Aorta (tissue), 5 donors: Measurements from ENCODE around the gene SAMD14. TPM values are rescaled to one million over a fixed set of nuclear protein-coding genes. Genes with fewer than 3 reads are reported as not detected.

Source experiments
- ATAC-seq: fragments of 200-7000 bp; cut with Tn5 transposase; one replicate; pipeline ENCODE4 v1.9.1; 2022; ENCODE audit warnings: moderate library complexity; ENCODE audit not compliant: low FRiP score
- DNase-seq, 2 donors: peaks; one replicate each; pipeline ENCODE4 v3.0.0-alpha.2; 2020
- H3K27ac ChIP-seq, 2 donors: one replicate each; pipeline ENCODE4 v1.5.1; 2013; ENCODE audit warnings: low read length in 2 of 2, mild to moderate bottlenecking in 2 of 2, moderate library complexity in 2 of 2, control low read depth in 1 of 2, inconsistent platforms in 1 of 2, low read depth in 1 of 2
- H3K27me3 ChIP-seq, 2 donors: one replicate each; pipeline ENCODE4 v1.6.1; 2013; ENCODE audit warnings: control low read depth in 1 of 2, low read length in 1 of 2, mild to moderate bottlenecking in 1 of 2, moderate library complexity in 1 of 2; ENCODE audit not compliant: insufficient read depth in 2 of 2, control insufficient read depth in 1 of 2
- H3K36me3 ChIP-seq, 2 donors: one replicate each; pipeline ENCODE4 v1.6.1; 2013; ENCODE audit warnings: control low read depth in 1 of 2, low read length in 1 of 2, mild to moderate bottlenecking in 1 of 2; ENCODE audit not compliant: insufficient read depth in 2 of 2, control insufficient read depth in 1 of 2
- H3K4me1 ChIP-seq, 2 donors: one replicate each; pipeline ENCODE4 v1.6.1; 2013; ENCODE audit warnings: low read length in 2 of 2, control low read depth in 1 of 2, mild to moderate bottlenecking in 1 of 2, moderate library complexity in 1 of 2; ENCODE audit not compliant: insufficient read depth in 2 of 2, control insufficient read depth in 1 of 2
- H3K4me3 ChIP-seq, 2 donors: one replicate each; pipeline ENCODE4 v1.5.1; 2013; ENCODE audit warnings: low read length in 2 of 2, control low read depth in 1 of 2, mild to moderate bottlenecking in 1 of 2
- H3K9me3 ChIP-seq: one replicate; pipeline ENCODE4 v1.6.1; 2013; ENCODE audit warnings: mild to moderate bottlenecking, low read length; ENCODE audit not compliant: control insufficient read depth
- WGBS, 2 donors: extraction: QIAGEN DNeasy Blood & Tissue Kit; methylation state at CpG; one replicate each; pipeline ENCODE4 v1.1.7; 2013; 5-methylcytosine and 5-hydroxymethylcytosine counted together
- intact Hi-C, 2 donors: fragments of 100-400 bp; cut with DNase I; formaldehyde crosslinking; loops; one replicate each; pipeline versions ENCODE4 v1.14.2 to v1.15.0; 2022
- polyA plus RNA-seq, 2 donors: library from polyadenylated mRNA; stranded (reverse); fragments of 200-250 nt; gene quantifications; one replicate each; pipeline ENCODE4 v1.2.3, GENCODE V29; 2013
- total RNA-seq, 2 donors: library from RNA; stranded (reverse); fragmentation: NEBNext Ultra II Directional; extraction: Animal tissue kit (Norgen Biotek cat#: 25700); gene quantifications; one replicate each; pipeline ENCODE4 v1.2.1, GENCODE V29; 2021
- donor health status: healthy with polysubstance abuse.
- donor health status: Bipolar disorder and iron deficiency.
- donor health status: DM: no; HTN: no; CAD: no.
- donor health status: DM: no; HTN: no; CAD: no.
- donor health status: DM: yes; HTN: yes; CAD: no.

SAMD14 gene
- total and polyA plus RNA-seq, 4 donors = 2.5 to 12.6 (median 6.6) TPM

DNA sequence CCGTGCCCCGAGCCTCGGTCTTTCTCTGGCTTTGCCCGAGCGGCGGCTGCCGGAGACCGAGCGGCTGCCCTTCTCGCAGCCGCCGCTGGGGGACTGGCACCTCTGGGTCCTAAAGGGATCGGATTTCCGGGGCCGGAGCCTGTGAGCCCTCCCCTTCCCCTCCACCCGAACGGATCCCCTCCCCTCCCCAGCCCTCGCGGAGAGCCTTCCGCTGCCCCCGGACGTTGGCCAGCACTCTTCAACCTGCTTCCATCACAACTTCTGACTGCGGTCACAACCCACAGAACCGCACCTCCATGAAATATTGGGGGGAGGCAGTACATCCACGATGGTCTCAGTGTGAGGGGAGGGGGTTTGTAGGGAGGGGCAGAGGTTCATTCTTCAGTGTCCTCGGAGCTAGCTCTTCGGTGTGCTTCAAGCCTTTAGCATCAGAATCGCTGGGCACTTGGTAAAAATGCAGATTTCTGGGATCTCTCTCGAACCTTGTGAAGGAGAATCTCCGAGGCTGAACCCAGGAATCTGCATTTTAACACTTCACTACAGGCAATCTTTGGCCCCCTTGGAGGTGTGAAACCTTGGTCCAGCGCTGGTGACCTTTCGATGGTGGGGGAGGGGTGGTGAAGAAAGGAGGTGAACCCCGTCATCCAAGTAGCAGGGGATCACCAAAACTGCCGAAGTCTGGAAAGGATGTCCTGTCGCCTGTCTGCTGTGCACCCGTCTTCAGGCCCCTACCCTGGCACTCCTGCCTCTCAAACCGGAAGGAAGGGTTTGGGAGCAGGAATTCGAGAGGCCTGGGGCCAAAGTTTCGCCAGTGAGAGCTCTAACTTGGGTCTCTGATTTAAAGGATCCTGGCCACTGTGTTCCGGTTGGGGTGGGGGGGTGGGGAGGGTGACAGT, 21.3 kb upstream of the SAMD14 start:
- Histone ChIP-seq H3K36me3 (no peaks in the 10 kb centered on the region), H3K27me3 (no peaks in the 10 kb centered on the region), H3K4me1 (peaks cover 3 to 6% of the 10 kb centered on the region in 2 donors), H3K9me3 (no peaks in the 10 kb centered on the region), H3K27ac (peak overlapping the region; percentile 44 to 60), H3K4me3 (peak overlapping the region; percentile 75 to 80)
- DNase-seq = peak; percentile 96 to 97
- ATAC-seq = peak; percentile 84
- intact Hi-C loops = no loop called here
- 0 to 1% methylated on average over 30 to 40 of the region's 40 CpGs for whole genome bisulfite sequencing, 2 donors

DNA sequence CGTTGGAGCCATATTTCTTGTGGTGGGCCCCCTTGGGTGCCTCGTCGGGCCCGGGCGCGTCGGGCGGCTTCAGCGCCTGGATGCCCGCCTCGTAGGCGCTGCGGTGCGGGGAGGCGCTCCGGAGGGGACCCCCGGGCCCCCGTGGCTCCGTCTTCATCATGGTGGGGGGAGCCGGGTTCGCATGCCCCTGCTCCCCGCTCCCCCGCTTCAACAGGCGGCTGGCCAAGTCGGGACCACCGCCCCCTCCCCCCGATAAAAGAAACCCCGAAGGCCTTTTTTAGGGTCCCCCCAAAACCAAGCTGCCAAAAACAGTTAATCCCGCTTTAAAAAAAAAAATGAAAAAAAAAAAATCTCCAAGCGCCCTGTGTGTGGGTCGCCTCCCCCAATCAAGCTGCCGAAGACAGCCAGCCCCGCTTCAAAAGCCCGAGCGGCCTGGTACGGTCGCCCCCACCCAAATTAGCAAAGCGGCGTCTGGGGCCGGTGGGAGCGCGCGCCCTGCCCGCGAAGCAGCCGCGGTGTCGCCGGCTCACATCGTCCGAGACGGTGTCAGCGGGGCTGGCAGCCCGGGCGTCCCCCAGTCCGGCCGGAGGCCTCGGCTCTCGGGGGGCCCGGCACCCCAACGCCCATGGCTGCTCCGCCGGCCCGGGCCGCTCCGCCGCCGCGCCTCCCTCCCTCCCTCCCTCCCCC, 20.5 kb upstream of the SAMD14 start, which contains the start of gene PPP1R9B:
Gene PPP1R9B, minus strand, starts transcription at position 324 of the 687 bp plus-strand sequence. Its CDS starts 164 bp downstream, at position 160.
- WGBS, 2 donors = 0% methylated on average over 55 to 69 of the region's 69 CpGs
- DNase-seq = no peak

DNA sequence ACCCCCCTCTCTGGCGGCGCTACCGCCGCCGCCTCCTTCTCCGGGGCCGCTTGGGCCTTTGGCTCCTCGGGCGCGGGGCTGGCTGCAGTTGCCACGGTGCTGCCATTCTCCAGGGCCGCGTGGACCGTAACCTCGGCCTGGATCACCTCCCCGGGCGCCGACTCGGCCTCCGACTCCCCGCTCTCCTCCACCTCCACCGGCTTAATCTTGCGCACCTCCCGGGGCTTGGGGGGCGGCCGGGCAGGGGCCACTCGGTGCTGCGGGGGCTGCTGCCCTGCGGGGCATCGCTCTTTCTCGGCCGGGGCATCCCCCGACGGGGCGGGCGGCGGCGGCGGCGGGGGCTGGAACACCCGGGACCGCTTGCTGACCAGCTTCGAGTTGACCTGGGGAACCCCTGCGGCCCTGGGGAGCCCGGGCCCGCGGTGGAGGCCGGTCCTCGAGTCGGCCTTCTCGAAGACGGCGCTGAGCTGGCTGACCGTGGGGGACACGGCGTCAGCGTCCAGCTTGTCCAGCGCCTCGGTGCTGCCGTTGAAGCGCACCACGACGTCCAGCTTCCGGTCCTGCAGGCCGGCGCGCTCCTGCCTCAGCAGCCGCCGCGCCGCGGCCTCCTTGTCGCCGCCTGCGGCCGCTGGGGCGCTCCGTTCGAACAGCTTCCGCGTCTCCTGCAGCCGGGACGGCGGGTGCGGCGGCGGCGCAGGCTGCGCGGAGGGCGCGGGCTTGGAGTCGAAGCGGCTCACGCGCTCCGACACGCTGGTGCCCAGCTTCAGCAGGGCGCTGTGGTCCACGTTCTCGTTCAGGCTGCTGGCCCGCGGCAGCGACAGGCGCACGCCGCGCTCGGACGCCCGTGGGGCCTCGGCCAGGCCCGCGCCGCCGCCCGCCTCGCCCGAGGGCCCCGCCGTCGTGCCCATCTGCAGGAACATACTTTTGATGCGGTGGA, 19.7 kb upstream of the SAMD14 start:
- H3K4me1 ChIP-seq = peaks cover 3% of the 10 kb centered on the region in 2 donors
- no peaks in the 10 kb centered on the region for H3K36me3 ChIP-seq
- no peak for ATAC-seq
- WGBS, 2 donors = 0% methylated on average over 99 to 123 of the region's 123 CpGs
- H3K27me3 ChIP-seq = no peaks in the 10 kb centered on the region
- no peaks in the 10 kb centered on the region for H3K9me3 ChIP-seq
- H3K4me3 ChIP-seq = peak overlapping the region; percentile 75 to 80
- DNase-seq = peak; percentile 77 to 87
- intact Hi-C loops = loop anchor here in 1 of 2 donors (5.0 to 10.0 kb wide), 2 partner anchors 45 to 52 kb away; partner anchors contain the start of gene PDK2
- H3K27ac ChIP-seq = peak overlapping the region; percentile 78 to 83

More for the DNA sequence above, 20.5 kb upstream of the SAMD14 start, which contains the start of gene PPP1R9B:
- no peak for ATAC-seq
- Histone ChIP-seq H3K27me3 (no peaks in the 10 kb centered on the region), H3K27ac (peak within 1 kb of the TSS; percentile 78 to 83), H3K9me3 (no peaks in the 10 kb centered on the region), H3K36me3 (no peaks in the 10 kb centered on the region), H3K4me1 (peaks cover 3 to 6% of the 10 kb centered on the region in 2 donors), H3K4me3 (peak within 1 kb of the TSS; percentile 75 to 80)
- intact Hi-C loops = no loop called here

DNA sequence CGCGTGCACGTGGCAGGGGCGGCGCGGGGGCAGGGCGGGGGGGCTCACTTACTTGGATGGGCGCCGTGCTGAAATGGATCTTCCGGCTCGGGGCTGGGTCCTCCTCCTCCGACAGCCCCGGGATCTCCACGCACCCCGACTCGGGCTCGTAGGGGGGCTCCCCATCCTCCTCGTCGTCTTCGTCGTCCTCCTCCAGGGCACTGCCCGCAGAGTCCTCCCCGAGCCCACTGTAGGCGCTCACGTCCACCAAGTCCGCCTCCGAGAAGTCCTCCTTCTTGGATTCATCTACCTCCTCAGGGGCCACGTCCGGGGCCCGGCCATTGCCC, 19.1 kb upstream of the SAMD14 start:
- Histone ChIP-seq H3K4me3 (peak overlapping the region; percentile 75 to 80), H3K36me3 (no peaks in the 10 kb centered on the region), H3K9me3 (no peaks in the 10 kb centered on the region), H3K4me1 (peaks cover 0 to 3% of the 10 kb centered on the region in 2 donors), H3K27ac (peak overlapping the region; percentile 78 to 83), H3K27me3 (no peaks in the 10 kb centered on the region)
- WGBS, 2 donors = 0% methylated on average over 19 to 30 of the region's 30 CpGs
- no peak for DNase-seq
- intact Hi-C loops = loop anchor here in 1 of 2 donors (5.0 to 10.0 kb wide), 2 partner anchors 46 to 52 kb away; partner anchors contain the start of gene PDK2
- no peak for ATAC-seq

DNA sequence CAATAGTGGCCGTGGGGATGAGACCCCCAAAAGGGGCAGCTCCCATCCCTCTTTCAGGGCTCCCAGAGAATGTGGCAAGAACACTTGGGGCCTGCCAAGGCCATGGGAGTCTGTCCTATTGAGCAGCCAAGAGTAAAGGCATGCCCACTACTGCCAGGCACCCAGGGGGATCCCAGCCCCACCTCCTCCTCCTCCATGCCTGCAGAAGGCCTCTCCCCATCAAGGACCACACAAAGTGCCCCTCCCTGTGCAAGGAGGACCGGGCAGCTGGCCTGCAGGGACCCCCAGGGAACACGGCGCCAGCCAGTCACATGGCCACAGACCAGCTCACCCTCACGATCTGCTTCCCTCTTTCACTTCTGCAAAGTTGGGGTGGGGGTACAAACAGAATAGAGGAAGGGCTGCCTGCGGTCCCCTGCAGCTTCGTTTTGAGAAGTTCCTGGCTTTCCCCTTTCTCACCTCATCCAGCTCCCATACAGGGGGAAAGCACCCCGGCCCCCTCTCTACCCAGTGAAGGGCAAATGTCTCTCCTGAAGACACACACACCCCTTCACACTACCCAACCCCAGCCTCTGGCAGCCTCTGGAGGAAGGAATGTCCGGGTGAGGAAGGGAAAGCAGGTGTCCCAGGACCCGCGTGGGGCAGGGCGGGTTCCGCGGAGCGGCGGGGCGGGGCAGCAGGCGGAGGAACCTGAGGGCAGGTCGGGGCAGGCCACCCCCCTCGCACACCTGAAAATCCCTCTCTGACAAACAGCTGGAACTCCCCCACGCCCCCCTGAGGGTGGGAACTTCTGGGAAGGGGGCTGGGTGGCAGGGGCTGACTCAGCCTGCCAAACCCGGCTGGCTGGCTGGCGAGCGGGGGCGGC, 18.5 kb upstream of the SAMD14 start:
- H3K27me3 ChIP-seq = no peaks in the 10 kb centered on the region
- peak; percentile 6 for ATAC-seq
- peaks cover 0 to 3% of the 10 kb centered on the region in 2 donors for H3K4me1 ChIP-seq
- no peaks in the 10 kb centered on the region for H3K36me3 ChIP-seq
- intact Hi-C loops = loop anchor here in 1 of 2 donors (5.0 to 10.0 kb wide), 2 partner anchors 46 to 51 kb away; partner anchors contain the start of gene PDK2
- H3K27ac ChIP-seq = peak overlapping the region in 1 of 2 donors; percentile 50
- H3K4me3 ChIP-seq = peak overlapping the region; percentile 75 to 80
- H3K9me3 ChIP-seq = no peaks in the 10 kb centered on the region
- WGBS, 2 donors = 1% methylated on average over 20 to 25 of the region's 25 CpGs
- peak; percentile 83 to 91 for DNase-seq

DNA sequence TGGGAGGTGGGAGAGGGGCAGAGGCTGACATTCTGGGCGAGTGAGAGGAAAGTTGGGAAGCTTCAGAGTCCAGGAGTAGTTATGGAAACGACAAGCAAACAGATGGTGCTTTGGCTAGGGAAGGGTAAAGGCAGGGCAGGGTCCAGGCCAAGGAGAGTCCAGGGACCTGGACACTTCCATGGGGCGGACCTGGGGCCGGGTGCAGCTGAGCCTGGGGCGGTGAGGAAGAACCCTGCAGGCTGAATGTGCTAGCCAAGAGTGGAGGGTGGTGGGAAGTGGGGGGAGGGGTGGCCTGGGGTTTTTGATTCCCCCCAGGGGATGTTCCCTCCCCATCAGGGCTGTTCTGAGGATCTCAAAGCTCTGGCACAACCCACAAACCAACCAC, 17.9 kb upstream of the SAMD14 start:
- ATAC-seq (peak; percentile 12), DNase-seq (peak in 1 of 2 donors; percentile 69)
- Histone ChIP-seq H3K27me3 (no peaks in the 10 kb centered on the region), H3K27ac (peak overlapping the region; percentile 39 to 74), H3K36me3 (no peaks in the 10 kb centered on the region), H3K4me1 (peaks cover 0 to 3% of the 10 kb centered on the region in 2 donors), H3K4me3 (peak overlapping the region in 1 of 2 donors; percentile 75), H3K9me3 (no peaks in the 10 kb centered on the region)
- intact Hi-C loops = loop anchor here in 1 of 2 donors (1.0 to 10.0 kb wide), 3 partner anchors 15 to 51 kb away; partner anchors contain the start of gene PDK2
- 0 to 2% methylated on average over 5 of the region's 5 CpGs for WGBS, 2 donors

DNA sequence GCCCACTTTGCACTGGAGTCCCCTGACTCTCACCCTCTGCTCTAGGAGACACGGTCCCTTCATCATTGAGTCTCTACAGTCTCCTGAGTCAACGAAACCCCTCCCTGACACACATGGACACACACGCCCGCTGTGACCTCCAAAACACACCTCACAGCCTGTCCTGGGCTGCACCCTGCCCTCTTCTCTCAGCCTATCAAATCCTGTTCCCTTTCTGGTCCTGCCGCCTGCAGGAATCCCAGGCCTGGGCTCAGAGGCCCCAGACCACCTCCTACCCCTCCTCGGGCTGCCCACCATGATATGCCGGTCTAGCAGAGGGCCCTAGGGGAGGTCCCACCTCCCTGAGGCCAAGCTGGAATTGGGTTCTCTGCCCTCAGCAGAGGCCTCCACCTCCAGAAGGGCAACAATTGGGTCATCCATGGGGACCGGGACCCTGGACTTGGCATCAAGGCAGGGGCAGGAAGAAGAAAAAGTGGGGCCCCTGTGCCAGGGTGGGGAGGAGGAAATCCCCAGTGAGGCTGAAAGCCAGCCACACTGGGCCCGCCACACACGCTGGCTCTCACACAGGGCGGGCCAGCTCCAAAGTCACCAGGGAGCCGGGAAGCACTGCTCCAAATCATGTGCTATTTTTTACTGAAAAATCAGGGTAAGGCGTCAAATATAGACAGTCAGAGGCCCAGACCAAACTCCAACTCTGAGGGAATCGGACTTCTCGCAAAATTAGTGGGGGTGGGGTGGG, 17.1 kb upstream of the SAMD14 start:
- H3K9me3 ChIP-seq = no peaks in the 10 kb centered on the region
- 7 to 9% methylated on average over 15 of the region's 15 CpGs for WGBS, 2 donors
- intact Hi-C loops = loop anchor here in 1 of 2 donors (1.0 to 10.0 kb wide), 3 partner anchors 14 to 50 kb away; partner anchors contain the start of gene PDK2
- peaks cover 0 to 3% of the 10 kb centered on the region in 2 donors for H3K4me1 ChIP-seq
- H3K4me3 ChIP-seq = no peak overlapping the region
- peak overlapping the region; percentile 39 to 74 for H3K27ac ChIP-seq
- DNase-seq = peak in 1 of 2 donors; percentile 72
- H3K36me3 ChIP-seq = no peaks in the 10 kb centered on the region
- H3K27me3 ChIP-seq = no peaks in the 10 kb centered on the region
- peak; percentile 52 for ATAC-seq
